GM19328 (cell line): ENCODE measurements around the gene ARHGAP12.
A peak's percentile ranks its signal among the peaks of the same experiment; 100 is the strongest.
"Not testable (repeated sequence)": the region's sequence is repeated elsewhere in the genome, so short reads cannot be mapped to it uniquely, and the experiment has no call there.

Experiments used
- ATAC-seq: cut with Tn5 transposase; IDR thresholded peaks from one replicate; pipeline ENCODE4 v1.9.1; 2021; ENCODE audit warnings: mild to moderate bottlenecking, moderate library complexity; ENCODE audit not compliant: unreplicated experiment

ARHGAP12 gene

DNA sequence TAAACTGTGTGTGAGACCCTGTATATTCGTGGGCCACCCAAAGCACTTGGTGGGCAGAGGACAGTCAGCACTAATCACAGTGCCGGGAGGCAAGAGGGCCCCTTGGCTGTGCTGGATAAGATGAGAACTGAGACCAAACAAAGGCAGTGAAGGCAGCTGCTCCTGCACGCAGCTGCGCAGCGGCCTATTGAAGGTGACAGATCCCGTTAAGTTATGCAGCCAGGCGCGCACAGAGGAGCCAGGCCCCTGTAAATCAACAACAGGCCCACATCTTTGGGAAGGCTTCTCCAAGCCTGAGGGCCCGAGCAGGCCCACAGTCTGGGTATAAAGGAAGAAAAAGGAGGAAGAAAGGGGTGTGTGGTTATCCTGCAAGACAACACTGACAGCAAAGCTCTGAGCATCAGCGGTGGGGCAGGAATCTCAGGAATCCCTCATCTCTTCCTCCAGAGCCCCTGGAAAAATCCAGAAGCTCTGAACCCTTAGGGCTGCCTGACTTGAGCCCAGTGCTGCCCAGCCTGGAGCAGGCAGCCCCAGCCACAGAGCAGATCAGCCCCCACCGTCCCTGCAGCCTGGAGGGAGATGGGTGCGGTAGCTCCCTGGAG is 154.2 kb downstream of the ARHGAP12 start:
- no peak for ATAC-seq

DNA sequence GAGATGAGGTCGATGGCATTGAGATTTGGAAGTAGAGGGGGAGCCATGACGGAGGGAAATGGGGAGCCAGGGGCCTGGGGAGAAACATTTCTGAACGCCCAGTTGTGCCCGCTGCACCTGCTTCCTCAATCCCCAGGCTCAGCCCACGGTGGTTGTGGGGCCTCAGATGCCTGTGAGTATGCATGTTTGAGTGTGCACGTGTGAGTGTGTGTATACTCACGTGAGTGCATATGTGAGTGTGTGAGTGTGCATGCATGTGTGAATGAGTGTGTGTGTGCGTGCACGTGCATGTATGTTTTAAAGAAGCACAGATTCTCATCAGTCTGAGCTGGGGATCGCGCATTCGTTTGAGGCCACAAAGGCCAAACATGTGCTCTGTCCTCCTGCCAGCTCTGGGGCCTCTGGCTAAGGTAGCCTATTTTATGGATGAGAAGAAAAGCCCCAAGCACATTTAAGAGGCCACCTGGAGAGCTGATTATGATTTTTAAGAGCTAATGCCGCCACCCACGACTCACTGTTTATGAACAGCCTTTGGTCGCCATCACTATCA is 154.8 kb downstream of the ARHGAP12 start:
- no peak for ATAC-seq

DNA sequence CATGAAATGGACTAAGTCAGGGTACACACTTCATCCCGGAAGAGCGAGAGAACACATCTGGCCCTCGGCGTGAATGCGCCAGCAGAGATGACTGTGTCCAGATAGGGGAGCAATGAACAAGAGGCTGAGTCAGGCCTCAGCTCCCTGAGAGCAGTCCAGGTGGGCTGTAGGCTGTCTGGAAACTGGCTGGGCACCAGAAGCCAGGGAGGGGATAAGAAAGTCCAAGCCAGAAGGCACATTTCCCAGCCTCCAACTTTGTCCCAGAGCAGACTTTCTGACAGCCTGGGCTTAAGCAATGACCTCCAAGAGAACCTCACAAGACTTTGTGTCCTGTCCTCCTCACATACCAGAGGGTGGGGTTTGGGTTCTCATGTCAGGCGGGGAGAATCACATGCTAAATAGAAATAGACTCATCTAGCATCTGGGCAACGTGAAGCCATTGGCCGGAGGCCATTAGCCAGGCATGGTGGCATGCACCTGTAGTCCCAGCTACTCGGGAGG is 157.2 kb downstream of the ARHGAP12 start:
- no peak for ATAC-seq

DNA sequence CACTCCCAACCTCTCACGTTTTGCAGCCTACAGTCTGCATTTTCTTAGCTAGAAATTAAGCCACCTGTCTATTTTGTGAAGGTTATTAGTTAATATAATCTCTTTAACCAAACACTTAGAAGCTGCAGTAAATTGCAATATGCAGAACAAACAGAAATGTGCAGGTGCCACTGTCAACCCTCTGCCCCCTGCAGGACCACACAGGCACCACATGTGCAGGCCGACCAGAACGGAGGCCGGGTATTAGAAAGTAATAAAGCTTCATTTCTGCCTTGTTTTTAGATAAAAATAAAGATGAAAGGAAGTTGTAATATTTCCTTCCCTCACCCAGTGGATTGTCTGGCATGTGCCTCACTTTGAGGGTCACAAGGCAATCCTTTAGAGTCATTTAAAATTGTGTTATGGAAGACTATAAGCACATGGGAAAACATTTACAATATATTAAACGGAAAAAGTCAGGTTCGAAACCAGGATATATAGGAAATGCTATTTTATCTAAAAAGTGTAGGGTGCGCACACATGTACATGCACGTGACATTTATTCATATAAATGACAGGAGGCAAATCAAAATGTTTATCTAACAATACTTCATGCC is 158.2 kb downstream of the ARHGAP12 start:
- peak; percentile 65 for ATAC-seq

DNA sequence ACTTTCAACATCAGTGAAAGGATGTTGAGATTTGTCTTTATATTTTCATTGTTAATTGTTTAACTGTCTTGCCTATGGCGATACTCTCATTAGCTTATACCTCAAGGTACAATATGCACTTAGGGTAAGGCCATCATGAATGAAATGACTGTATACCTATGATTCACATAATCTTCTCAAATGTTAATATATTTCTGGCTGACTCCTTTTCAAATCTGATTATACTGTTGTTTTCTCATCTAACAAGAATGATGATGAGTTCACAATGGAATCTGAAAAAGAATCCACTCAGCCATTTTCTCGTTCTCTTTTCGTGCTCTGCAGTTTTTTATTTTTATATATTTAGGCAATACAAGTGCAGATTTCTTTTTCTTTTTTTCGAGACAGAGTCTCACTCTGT is 159.1 kb downstream of the ARHGAP12 start:
- no peak for ATAC-seq

DNA sequence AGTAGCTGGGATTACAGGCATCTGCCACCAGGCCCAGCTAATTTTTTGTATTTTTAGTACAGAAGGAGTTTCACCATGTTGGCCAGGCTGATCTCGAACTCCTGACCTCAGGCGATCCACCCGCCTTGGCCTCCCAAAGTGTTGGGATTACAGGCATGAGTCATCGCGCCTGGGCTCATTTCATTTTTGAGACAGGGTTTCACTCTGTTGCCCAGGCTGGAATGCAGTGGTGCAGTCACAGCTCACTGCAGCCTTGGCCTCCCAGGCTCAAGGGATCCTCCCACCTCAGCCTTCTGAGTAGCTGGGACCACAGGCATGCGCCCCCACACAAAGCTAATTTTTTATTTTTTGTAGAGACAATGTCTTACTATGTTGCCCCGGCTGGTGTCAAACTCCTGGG is 159.7 kb downstream of the ARHGAP12 start:
- not testable (repeated sequence) for ATAC-seq

DNA sequence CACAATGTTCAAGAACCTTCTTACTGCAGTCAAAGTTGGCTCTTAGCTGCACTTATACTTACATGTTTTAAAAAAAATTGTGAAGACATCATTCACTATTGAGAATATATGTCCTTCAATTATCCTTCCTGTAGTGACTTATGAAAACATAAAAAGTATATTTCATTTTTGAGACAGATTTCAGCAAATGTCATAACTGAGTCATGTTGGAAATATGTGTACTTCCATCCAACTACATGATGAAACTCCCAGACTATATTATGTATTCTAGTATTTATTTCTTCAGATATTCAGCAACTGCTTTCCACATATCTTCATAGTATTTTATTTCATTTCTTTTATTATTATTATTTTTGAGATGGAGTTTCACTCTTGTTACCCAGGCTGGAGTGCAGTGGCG is 160.2 kb downstream of the ARHGAP12 start:
- ATAC-seq: no peak

DNA sequence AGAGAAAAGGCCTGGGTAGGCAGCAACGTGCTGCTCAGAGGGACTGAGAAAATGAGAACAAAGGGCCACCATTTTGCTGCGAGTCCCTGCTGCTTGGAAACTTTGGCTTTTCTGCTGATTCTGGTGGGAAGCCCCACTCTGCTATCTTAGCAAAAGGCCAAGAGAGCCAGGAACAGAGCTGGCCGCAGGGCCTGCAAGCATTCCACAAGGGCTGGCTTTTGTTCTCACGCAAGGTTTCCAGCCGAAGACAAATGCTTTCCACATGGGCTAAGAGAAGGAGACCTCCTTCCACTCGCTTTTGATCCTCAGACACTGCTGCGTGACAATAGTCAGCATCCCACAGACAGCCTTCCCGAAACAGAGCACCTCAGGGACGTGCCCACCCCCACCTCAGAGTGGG is 163.1 kb downstream of the ARHGAP12 start:
- no peak for ATAC-seq

DNA sequence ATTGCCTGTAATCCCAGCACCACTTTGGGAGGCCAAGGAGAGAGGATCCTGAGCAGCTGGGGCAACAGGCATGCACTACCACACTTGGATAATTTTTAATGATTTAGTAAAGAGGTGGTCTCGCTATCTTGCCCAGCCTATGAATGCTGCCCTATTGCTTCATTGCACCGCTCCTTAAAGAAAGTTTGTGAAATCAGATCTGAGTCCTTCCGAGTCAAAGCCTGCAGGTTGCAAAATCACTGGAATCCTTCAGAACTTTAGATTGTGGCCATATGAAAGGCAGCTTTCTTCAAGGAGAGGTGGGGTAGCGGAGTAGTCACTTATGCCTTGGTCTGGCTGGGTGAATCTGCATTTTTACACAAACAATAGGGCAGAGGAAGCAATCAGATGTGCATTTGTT is 166.3 kb downstream of the ARHGAP12 start:
- no peak for ATAC-seq

DNA sequence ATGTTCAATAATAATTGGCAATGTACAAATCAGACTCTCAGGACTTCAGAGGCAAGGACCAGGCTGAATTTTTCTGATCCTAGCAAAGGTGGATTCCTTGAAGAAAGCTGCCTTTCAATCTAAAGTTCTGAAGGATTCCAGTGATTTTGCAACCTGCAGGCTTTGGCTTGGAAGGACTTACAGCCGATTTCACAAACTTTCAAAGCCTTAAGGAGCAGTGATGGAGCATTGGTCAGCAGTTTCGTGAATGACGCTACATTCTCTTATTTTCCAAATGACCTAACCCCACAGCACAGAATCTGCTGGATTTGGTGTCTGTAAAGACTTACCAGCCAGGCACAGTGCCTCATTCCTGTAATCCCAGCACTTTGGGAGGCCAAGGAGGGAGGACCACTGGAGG is 167.5 kb downstream of the ARHGAP12 start:
- ATAC-seq: no peak

DNA sequence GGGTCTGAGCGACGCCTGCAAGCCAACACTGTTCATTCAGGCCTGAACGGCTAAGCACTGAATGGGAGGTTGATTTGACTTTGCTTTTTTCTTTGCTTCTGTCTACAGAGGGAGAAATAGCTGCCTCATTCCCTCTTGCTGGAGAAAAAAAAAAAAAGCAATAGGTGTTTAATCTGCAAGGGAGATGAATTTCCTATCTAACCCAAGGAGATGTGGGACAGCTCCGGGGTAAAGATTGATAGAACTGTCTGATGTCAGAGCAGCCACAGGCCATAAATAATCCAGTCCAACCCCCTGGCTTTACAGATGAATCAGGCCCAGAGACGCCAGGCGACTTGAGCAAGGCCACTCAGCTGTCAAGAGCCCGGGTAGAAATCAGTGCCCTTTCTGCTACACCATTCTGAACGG is 168.0 kb downstream of the ARHGAP12 start:
- ATAC-seq: no peak

DNA sequence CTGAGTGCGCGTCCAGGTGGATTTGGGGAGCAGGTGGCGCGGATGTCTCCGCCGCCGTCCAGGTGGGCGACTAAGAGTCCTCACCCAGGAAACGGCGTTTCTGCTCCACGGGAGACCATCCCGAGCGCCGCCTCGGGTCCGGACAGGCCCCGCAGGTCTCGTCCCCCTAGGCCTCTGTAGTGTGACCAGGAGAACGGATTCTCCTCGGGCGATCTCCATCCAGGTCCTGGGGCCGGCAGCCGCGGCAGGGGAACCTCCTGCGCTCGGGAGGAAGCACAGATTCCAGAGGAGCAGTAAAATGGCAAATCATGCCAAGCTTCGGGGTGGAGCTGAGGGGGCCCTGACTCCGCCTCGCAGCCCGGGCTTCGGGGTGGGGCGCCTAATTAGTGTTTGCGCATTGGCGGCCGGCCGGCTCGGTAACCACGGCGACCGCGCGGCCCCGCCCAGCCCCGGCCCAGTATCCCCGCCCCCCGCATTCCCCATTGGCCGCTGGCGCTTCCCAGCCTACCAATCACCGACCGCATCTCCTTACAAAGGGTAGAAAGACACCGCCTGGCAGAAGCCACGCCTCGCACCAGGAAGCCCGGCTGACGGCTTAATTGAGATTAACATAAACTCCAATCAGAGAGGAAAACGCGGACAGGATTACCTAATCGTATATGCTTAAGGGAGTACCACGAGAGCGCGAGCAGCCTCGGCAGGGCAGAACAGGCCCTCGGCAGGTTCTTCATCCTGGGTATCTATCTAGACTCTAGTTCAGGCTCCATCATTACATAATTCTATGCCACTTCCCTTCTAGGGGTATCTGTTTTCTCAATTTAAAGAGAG is 168.6 kb downstream of the ARHGAP12 start:
- peak; percentile 97 for ATAC-seq

DNA sequence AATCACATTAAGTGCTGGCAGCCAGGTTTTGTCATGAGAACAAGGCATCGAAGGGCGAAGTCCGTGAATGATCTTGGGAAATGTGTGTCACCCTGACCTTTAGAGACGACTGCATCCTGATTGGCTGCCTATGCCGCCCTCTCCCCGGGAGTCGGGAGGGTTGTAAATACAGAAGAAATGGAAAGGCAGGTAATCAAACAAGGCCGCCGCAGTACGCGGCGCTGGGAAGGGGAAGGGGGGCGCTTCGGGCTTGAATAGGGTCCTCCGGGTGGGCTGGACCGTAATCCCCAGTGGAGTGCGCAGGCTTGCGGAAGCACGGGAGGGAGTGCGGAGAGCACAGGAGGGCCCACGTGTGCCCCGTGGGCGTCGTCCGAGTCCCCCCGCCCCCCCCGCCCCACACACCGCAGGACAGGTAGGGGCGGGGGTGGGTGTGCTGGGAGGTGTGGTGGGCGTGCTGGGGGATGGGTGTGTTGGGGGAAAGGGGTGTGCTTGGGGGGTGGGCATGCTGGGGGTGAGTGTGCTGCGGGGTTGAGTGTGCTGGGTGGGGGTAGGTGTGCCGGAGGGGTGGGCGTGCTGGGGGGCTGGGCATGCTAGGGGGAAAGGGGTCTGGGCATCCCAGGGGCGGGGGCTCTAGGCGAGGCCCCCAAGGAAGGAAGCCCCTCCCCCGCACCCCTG is 169.4 kb downstream of the ARHGAP12 start:
- ATAC-seq: no peak

DNA sequence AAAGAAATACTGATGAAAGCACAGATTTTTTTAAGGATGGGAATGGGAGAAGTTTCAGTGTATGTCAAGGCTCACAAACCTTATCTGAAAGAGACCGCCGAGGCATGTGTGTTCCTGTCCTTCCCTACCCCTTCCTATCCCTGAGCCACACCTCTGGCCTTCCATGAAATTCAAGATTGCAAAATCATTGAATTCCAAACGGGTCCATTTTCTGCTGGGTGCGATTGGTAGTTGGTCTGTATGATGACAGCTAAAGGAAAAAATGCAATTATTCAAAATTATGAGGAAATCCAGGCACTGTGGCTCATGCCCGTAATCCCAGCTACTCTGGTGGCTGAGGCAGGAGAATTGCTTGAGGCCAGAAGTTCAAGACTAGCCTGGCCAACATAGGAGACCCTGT is 170.1 kb downstream of the ARHGAP12 start:
- no peak for ATAC-seq

DNA sequence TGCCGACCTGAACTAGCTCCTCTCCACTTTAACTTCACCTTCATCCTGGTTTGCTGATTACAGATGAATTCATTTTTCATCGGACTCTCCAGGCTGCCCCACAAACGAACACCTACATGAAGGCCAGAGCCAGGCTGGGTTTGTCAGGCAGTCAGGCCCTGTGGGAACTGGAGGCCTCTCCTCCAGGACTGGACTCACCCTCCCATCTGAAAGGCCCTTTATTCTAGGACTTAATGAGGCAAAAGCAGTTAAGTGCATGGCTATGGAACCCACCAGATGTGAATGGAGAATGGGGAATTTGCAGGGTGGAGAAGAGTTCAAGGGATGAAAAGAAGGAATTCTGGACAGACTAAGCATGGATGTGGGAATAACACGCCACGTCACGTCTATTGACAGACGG is 170.8 kb downstream of the ARHGAP12 start:
- no peak for ATAC-seq

DNA sequence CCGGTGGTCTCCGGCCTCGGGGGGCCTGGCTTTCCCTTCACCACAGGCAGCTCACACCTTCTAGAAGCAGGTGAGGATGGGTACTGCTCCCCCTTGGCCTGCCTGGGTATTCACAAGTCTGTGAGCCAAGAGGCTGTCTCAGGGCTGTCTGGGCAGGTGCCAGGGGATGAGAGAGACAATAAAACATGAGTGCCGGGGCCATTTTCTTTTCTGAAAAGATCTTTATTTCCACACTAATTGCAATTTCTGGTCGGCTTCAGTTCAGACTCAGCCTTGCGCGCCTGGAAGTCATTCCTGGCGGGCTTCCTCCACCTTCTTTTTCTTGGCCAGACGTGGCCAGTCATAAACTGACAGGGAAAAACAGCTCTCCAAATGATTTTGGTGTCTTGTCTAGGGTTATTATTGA is 171.2 kb downstream of the ARHGAP12 start:
- ATAC-seq: no peak

DNA sequence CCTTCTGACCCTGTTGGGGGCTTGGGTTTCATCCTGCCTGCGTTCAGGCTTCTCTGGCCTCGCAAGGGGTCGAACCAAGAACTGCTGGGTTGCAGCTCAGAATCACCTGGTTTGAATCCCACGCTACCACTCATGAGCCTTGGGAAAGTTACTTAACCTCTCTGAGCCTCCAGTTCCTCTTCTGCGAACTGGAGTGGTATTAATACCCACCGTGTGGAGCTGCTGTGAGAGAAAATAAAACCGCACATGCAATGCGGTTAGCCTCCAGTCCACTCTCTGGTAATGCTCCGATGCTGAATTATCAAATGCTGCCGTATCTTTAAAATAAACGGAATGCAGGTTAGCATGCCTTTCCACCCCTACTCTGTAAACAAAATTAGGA is 171.9 kb downstream of the ARHGAP12 start:
- ATAC-seq: no peak

DNA sequence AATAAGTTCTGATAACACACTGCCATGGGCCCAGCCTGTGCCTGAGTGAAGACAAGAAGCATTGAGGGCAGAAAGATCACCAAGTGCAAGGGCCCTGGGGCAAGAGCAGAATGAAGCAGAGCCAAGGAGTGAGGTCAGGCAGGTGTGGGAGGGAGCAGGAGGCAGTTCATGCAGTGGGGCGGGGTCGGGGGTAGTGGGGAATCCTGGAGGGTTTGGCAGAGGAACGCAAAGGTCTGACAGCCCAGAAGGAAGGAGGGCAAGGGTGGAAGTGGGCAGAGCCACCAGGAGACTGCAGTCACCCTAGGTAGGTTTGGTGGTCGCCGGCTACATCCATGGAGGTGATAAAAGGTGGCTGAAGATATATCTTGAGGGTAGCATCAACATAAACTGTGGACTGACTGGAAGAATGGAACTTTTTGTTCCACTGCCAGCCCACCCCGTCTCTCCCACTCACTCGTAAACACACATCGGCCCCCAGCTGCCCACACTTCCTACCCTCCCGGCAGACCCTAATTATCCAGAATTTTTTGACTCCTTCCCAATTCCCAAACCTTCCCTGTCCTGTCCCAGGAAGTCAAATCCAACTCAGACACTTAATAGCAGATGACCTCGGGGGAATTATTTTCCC is 172.4 kb downstream of the ARHGAP12 start:
- ATAC-seq: no peak
